Activated B cell treated with CpG ODN at 0.5 μM for 24 hours (primary cell): Measurements from ENCODE around the gene HLA-E. TPM values are rescaled to one million over a fixed set of nuclear protein-coding genes. Genes with fewer than 3 reads are reported as not detected.
"Not testable (repeated sequence)": the region's sequence is repeated elsewhere in the genome, so short reads cannot be mapped to it uniquely, and the experiment has no call there.

Source experiments
- ATAC-seq: fragments of 200-7000 bp; cut with Tn5 transposase; one replicate; pipeline ENCODE4 v1.10.0; 2021; ENCODE audit warnings: low read depth, mild to moderate bottlenecking, moderate library complexity
- CTCF ChIA-PET: fragments of 350-600 bp; sonication (Branson Sonifier 250); formaldehyde crosslinking; loops from one replicate; lab custom pipeline; 2021; ENCODE audit warnings: antibody characterized with exemption; lab: Charles Lee
- POLR2A ChIA-PET: fragments of 350-600 bp; sonication (Branson Sonifier 250); formaldehyde crosslinking; loops from one replicate; lab custom pipeline; 2021; ENCODE audit warnings: antibody characterized with exemption; lab: Charles Lee
- DNase-seq: peaks from one replicate; pipeline ENCODE4 v3.0.0; 2022
- H3K27ac Mint-ChIP-seq: one replicate; pipeline ENCODE4 v1.8.0; 2020; ENCODE audit warnings: mixed read lengths
- H3K27me3 Mint-ChIP-seq: one replicate; pipeline ENCODE4 v1.8.0; 2021; ENCODE audit warnings: mixed read lengths
- H3K36me3 Mint-ChIP-seq: one replicate; pipeline ENCODE4 v1.8.0; 2021; ENCODE audit warnings: low read depth, mixed read lengths
- H3K4me1 Mint-ChIP-seq: one replicate; pipeline ENCODE4 v1.8.0; 2021; ENCODE audit warnings: mixed read lengths
- H3K4me3 Mint-ChIP-seq: one replicate; pipeline ENCODE4 v1.8.0; 2020; ENCODE audit warnings: mild to moderate bottlenecking, mixed read lengths
- H3K9me3 Mint-ChIP-seq: one replicate; pipeline ENCODE4 v1.8.0; 2020; ENCODE audit warnings: mixed read lengths
- CTCF ChIP-seq: fragments of 200-600 bp; IDR thresholded peaks from one replicate; pipeline ENCODE4 v1.8.0; 2022; ENCODE audit warnings: antibody characterized with exemption, mild to moderate bottlenecking
- intact Hi-C: fragments of 100-400 bp; cut with micrococcal nuclease; formaldehyde crosslinking; loops from one replicate; pipeline ENCODE4 v1.15.1; 2024
- total RNA-seq: library from RNA; stranded (reverse); gene quantifications from 2 replicates; pipeline ENCODE4 v1.2.3, GENCODE V29; 2022

The HLA-E gene
- total RNA-seq, 1 donor from 2014 or later: 737 TPM

- Mint-ChIP-seq H3K36me3 (peaks cover 1% of the 10 kb centered on the region), H3K27me3 (no peaks in the 10 kb centered on the region), H3K27ac (peak overlapping the region; percentile 97), H3K4me3 (peak overlapping the region; percentile 87), H3K9me3 (peaks cover 2% of the 10 kb centered on the region), H3K4me1 (peaks cover 73% of the 10 kb centered on the region)
- ChIA-PET POLR2A (interaction anchor here (1.6 to 16.0 kb wide), 6 partner anchors 12 to 56 kb away, joined by 4 to 460 read pairs (median 62); partner anchors contain the start of genes ABCF1 and HLA-E), CTCF (interaction anchor here (1.4 to 2.4 kb wide), 2 partner anchors 14 to 17 kb away, joined by 3 to 7 read pairs; no protein-coding TSS in a partner anchor)
- TF ChIP-seq CTCF: no peak
- intact Hi-C loops: no loop called here
- DNase-seq (no peak), ATAC-seq (no peak)
Observed at GRCh38 chr6:30515106-30515505, 25.8 kb downstream of the HLA-E start.

- ATAC-seq (peak; percentile 82), DNase-seq (peak; percentile 69)
- Mint-ChIP-seq H3K9me3 (peaks cover 2% of the 10 kb centered on the region), H3K4me3 (peak overlapping the region; percentile 87), H3K36me3 (peaks cover 1% of the 10 kb centered on the region), H3K27me3 (no peaks in the 10 kb centered on the region), H3K27ac (peak overlapping the region; percentile 97), H3K4me1 (peaks cover 71% of the 10 kb centered on the region)
- intact Hi-C loops: loop anchor here (1.0 kb wide), 4 partner anchors 8 to 101 kb away; partner anchors contain the start of genes HLA-E, MRPS18B and PPP1R10
- POLR2A ChIA-PET: interaction anchor here (0.5 to 13.0 kb wide), 22 partner anchors 8 to 1592 kb away, joined by 3 to 352 read pairs (median 5); partner anchors contain the start of genes ABCF1, MDC1 and TRIM27
- CTCF ChIA-PET: interaction anchor here (0.7 to 3.1 kb wide), 7 partner anchors 15 to 34 kb away, joined by 3 to 13 read pairs (median 3); no protein-coding TSS in a partner anchor
- no peak for TF ChIP-seq CTCF
Observed at GRCh38 chr6:30515944-30516753, 26.8 kb downstream of the HLA-E start.

- POLR2A ChIA-PET: interaction anchor here (0.6 to 13.0 kb wide), 16 partner anchors 8 to 1593 kb away, joined by 3 to 352 read pairs (median 5); partner anchors contain the start of genes ABCF1, MDC1 and TRIM27
Observed at GRCh38 chr6:30516754-30517076, 27.4 kb downstream of the HLA-E start.

GRCh38 chr6:30517767-30518504, 28.6 kb downstream of the HLA-E start:
- DNase-seq, H3K4me3 Mint-ChIP-seq, ATAC-seq, H3K9me3 Mint-ChIP-seq, intact Hi-C loops, H3K36me3 Mint-ChIP-seq, H3K27me3 Mint-ChIP-seq: not testable (repeated sequence)
- POLR2A ChIA-PET: interaction anchor here (1.3 to 13.0 kb wide), 7 partner anchors 8 to 199 kb away, joined by 3 to 352 read pairs (median 6); partner anchors contain the start of gene MDC1
- Mint-ChIP-seq H3K4me1 (peaks cover 72% of the 10 kb centered on the region), H3K27ac (peak overlapping the region; percentile 59)
- CTCF ChIA-PET: interaction anchor here (1.3 to 3.1 kb wide), 3 partner anchors 15 to 25 kb away, joined by 3 to 13 read pairs (median 6); no protein-coding TSS in a partner anchor

More at GRCh38 chr6:30516754-30517076, 27.4 kb downstream of the HLA-E start:
- Mint-ChIP-seq H3K4me3 (peak overlapping the region; percentile 87), H3K27ac (peak overlapping the region; percentile 97), H3K4me1 (peaks cover 71% of the 10 kb centered on the region)
- H3K27me3 Mint-ChIP-seq, H3K36me3 Mint-ChIP-seq, H3K9me3 Mint-ChIP-seq, ATAC-seq, DNase-seq: not testable (repeated sequence)
- CTCF ChIA-PET: interaction anchor here (0.7 to 3.1 kb wide), 6 partner anchors 15 to 35 kb away, joined by 3 to 13 read pairs (median 4); no protein-coding TSS in a partner anchor
- intact Hi-C loops: loop anchor here (1.0 kb wide), 4 partner anchors 8 to 101 kb away; partner anchors contain the start of genes HLA-E, MRPS18B and PPP1R10

GRCh38 chr6:30518505-30519145, 29.3 kb downstream of the HLA-E start:
- H3K4me3 Mint-ChIP-seq, intact Hi-C loops, H3K27me3 Mint-ChIP-seq, H3K9me3 Mint-ChIP-seq, H3K36me3 Mint-ChIP-seq, ATAC-seq, DNase-seq: not testable (repeated sequence)
- ChIA-PET POLR2A (interaction anchor here (1.3 to 13.0 kb wide), 7 partner anchors 9 to 199 kb away, joined by 3 to 352 read pairs (median 6); partner anchors contain the start of gene MDC1), CTCF (interaction anchor here (1.5 to 3.1 kb wide), 2 partner anchors 14 to 23 kb away, joined by 6 to 13 read pairs; no protein-coding TSS in a partner anchor)
- Mint-ChIP-seq H3K4me1 (peaks cover 74% of the 10 kb centered on the region), H3K27ac (peak overlapping the region; percentile 36)
